GM21529 (cell line): Measurements from ENCODE around the gene RBMS1.
"Not testable (repeated sequence)": the region's sequence is repeated elsewhere in the genome, so short reads cannot be mapped to it uniquely, and the experiment has no call there.

Experiments
- ATAC-seq: cut with Tn5 transposase; IDR thresholded peaks from one replicate; pipeline ENCODE4 v1.9.1; 2021; ENCODE audit not compliant: unreplicated experiment

Gene RBMS1

DNA sequence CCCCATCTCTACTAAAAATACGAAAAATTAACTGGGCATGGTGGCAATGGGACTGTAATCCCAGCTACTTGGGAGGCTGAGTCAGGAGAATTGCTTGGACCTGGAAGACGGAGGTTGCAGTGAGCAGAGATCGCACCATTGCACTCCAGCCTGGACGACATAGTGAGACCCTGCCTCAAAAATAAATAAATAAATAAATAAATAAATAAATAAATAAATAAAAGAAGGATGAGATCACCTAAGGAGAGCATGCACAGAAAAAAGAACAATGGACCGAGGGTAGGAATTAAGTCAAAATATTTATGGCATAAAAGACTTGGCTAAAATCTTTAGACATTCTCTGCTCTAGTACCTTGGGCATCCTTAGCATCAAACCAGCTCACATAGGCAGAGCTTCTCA is 8.9 kb upstream of the RBMS1 start:
- no peak for ATAC-seq

DNA sequence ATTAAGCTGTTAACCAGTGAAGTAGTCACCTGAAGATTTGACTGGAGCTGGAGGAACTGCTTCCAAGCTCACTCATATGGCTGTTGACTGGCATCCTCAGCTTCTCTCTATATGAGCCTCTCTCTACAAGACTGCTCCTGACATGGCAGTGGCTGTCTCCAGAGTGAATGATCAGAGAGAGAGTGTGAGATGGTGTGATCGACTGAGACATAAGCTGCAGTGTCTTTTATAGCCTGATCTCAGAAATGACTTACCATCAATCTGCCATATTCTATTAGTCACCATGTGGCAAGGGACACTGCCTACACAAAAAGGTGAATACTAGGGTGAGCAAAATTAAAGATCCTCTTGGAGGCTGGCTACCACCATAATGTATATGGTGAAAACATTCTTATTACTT is 7.8 kb upstream of the RBMS1 start:
- ATAC-seq: no peak

GRCh38 chr2:160499865-160500264 is 6.3 kb upstream of the RBMS1 start:
- ATAC-seq: no peak

DNA sequence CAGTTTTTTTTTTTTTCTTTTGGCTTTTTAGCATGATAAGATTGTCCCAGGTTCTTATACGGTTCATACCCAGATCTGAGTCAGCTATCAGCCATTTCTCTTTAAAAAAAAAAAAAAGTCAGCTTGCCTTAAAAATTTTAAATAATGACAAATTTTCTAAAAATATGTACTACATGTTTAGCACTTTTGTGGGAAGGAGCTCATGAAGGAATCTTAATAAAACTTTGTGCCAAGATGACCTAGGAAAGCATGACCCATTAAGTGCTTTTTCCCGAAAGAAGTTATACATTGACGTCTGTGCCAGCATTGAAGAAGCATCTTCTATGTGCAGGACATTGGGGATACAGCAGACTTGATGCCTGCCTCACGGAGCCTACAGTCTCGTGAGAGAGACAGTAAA is 4.5 kb upstream of the RBMS1 start:
- ATAC-seq: no peak

- no peak for ATAC-seq
Measured at GRCh38 chr2:160494201-160494644, 616 bp upstream of the RBMS1 start.

DNA sequence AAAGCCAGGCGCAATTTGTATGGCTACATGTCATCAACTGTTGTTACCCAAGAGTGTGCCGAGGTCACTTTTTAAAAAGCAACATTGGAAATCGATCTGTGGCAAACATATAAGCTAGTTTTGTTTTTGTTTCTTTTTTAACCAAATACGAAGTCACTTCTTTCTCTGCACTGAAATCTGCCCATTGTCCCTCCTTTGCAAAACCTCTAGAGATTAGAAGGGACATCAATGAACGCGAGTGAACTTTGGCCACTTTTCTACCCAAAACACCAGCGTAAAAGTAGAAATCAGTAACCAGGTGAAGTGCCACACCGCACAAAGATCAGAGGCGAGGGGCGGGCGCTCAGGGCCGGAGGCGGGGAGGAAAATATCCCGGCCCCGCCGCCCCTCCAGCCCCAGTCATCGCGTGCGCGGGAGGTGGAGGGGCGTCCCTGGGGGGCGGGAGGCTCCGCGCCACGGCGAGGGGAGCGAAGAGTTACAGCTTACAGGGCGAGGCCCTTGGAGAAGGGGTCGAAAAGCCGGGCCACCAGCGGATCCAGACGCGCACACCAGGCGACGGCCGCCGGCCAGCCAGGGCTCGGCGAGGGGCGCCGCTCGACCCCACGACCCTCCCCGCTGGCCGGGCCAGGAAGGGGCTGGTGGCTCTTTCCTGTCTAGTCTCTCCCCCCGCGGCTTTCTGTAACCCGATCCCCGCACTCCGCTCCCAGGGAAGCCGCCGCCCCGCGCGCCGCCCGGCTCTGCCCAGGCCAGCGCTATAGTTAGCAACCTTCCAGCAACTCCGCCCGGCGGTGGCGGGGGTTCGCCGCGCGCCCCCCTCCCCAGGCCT is 993 bp downstream of the RBMS1 start:
- no peak for ATAC-seq

DNA sequence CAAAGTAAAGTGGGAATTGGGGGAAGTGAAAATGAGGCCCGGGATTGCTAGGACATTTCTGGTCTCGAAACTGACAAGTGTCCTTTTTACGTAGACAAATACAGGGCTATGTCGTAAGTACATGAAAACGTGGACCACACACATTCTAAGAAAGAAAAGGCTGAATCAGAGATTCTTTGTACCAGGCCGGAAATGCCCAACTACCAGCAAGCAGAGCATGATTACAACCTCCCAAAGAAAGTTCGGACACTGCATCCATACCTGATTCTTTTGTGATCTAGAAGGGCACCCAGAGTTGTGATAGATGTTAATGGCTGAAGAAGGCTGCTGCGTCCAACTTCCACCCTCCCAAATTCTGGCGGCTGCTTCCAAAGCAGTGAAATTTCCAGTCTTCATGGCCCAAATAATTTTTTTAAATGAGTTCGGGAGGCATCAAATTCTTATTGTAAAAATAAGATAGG is 1.7 kb downstream of the RBMS1 start:
- no peak for ATAC-seq

- ATAC-seq: no peak
Measured at GRCh38 chr2:160490733-160491685, 2.6 kb downstream of the RBMS1 start.

DNA sequence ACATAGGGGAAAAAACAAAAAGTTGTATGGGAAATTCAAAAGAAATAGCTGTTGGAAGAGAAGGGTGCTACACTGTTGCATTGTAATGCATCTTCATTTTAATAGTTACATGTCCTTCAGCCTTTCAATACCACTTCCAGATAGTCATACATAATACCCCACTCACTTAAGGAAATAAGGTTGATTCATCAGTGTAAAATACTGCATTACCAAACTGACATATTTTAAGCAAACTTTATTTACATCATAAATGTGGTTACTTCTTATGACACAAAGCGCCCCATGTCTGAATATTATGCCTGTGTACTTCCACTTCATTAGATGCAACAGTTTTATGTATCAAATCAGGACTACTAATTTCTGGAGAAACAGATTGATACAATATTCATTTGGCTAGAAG is 4.5 kb downstream of the RBMS1 start:
- ATAC-seq: no peak

- not testable (repeated sequence) for ATAC-seq
Measured at GRCh38 chr2:160488289-160488688, 5.3 kb downstream of the RBMS1 start.

GRCh38 chr2:160486341-160486740 is 7.3 kb downstream of the RBMS1 start:
- no peak for ATAC-seq

- no peak for ATAC-seq
Measured at GRCh38 chr2:160484859-160485520, 8.6 kb downstream of the RBMS1 start.

DNA sequence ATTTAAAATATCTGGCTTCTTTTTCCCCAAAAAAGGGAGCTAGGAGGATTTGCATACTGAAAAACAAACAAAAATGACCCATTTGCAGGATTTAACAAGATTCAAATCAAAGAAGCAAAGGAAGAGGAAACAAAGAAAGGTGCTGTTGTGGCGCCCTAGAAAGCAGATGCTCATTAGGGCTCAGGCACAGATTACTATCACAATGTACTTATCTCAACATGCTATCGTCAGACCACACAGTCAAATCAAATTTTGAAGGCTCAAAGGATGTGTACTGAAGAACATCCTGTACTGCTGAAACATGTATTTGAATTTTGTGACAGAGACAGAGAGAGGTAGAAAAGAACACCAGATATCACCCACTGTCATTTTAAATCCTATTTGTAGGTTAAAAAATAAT is 10.9 kb downstream of the RBMS1 start:
- no peak for ATAC-seq

- no peak for ATAC-seq
Measured at GRCh38 chr2:160479269-160479668, 14.3 kb downstream of the RBMS1 start.

GRCh38 chr2:160478660-160479059 is 14.9 kb downstream of the RBMS1 start:
- ATAC-seq: no peak

- ATAC-seq: no peak
Measured at GRCh38 chr2:160477032-160477431, 16.6 kb downstream of the RBMS1 start.

- no peak for ATAC-seq
Measured at GRCh38 chr2:160474891-160475787, 18.5 kb downstream of the RBMS1 start.

DNA sequence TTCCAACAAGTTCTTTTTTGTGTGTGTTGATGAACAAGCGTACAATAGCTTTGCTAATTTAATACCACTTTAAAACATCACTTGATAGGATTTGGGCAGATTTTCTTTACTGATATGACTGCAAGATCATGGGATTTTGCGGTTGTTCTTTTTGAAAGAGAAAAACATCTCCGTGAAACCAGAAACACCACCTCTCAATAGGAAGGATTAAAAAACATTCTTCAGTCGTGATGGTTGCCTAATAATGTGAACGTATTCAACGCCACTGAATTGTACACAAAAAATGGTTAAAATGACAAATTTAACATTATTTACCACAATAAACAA is 19.3 kb downstream of the RBMS1 start:
- ATAC-seq: no peak

- ATAC-seq: no peak
Measured at GRCh38 chr2:160473468-160474318, 19.9 kb downstream of the RBMS1 start.
